22Rv1 (cell line): ENCODE measurements around the gene EFNA4.
A peak's percentile ranks its signal among the peaks of the same experiment; 100 is the strongest.

ENCODE experiments used
- CTCF ChIP-seq: fragments of 450-650 bp; IDR thresholded peaks from 2 replicates; pipeline ENCODE4 v1.5.1; 2017; ENCODE audit warnings: mild to moderate bottlenecking
- ZFX ChIP-seq: fragments of 450-650 bp; IDR thresholded peaks from 2 replicates; pipeline ENCODE4 v1.6.1; 2017; ENCODE audit warnings: antibody characterized with exemption, borderline replicate concordance

GRCh38 chr1:155070721-155071569 lies 7.4 kb downstream of the EFNA4 start:
- TF ChIP-seq CTCF (peak; percentile 77), ZFX (no peak)
